HG03520 (cell line): ENCODE results near the gene CMC1.

Experiments
- ATAC-seq: cut with Tn5 transposase; IDR thresholded peaks from one replicate; pipeline ENCODE4 v1.9.1; 2021; ENCODE audit warnings: mild to moderate bottlenecking, moderate library complexity; ENCODE audit not compliant: unreplicated experiment

Gene CMC1

DNA sequence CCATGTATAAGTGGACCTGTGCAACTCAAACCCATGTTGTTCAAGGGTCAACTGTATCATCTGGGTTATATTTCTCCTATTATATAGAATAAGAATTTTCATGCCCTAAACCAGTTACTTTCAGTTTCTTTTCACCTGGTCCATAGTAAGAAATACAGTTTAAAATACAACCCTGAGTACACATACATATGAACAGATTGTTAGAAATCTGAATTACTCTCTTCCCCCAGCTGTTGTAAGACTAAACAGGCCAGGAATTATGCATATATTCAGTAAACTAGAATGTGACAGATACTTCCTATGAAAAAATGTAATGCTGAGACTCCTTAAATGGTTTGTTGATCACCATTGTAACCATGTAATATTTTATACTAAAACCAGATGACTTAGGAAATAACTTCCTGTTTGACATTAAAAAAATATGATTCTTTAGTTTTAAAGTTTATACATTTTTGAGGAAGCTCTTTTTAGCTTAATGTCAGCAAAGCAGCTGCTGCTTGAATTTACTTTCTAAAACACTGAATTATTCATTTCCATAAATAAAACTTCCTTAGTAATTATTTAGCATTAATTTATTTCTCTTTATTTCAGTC is 54.6 kb downstream of the CMC1 start:
- ATAC-seq, result no peak

DNA sequence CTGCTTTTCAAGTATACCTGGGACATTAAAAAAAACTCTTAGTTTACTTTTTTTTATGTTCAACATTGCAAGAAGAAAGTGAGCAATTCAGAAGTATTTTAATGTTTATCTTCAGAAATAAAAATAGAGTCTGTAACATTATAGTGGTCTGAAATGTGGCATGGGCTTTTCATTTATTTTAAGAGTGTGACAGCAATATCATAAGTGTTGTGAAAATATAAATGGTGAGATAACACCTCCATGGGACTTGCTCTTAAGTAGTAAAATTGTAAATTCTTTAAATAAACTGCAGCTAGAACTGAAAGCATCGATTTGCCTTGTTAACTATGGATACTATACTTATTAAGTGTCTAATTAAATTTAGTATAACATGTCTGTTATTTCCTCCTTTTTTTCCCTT is 58.3 kb downstream of the CMC1 start:
- no peak for ATAC-seq

DNA sequence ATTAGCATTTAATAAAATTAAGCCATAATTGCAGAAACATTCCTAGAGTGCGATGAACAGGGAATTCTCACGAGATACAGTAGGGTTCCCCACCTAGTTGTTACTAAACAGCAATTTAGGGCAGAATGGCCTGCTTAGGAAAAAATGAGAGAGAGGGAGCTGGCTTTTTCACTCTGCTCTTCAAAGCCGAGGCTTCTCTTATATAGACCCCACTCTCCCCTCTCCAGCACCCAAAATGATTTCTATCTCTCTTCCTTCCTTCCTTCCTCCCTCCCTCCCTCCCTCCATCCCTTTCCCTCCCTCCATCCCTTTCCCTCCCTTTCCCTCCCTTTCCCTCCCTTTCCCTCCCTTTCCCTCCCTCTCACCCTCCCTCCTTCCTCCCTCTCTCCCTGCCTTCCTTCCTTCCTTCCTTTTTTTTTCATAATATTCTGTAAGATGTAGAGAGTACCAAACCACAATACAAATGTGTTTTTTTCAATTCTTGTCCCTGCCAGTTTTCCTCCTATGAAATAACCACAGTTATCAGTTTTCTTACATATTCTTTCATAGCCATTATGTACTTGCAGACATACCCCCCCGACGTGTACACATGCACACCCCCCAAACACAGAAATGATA is 59.0 kb downstream of the CMC1 start:
- no peak for ATAC-seq

DNA sequence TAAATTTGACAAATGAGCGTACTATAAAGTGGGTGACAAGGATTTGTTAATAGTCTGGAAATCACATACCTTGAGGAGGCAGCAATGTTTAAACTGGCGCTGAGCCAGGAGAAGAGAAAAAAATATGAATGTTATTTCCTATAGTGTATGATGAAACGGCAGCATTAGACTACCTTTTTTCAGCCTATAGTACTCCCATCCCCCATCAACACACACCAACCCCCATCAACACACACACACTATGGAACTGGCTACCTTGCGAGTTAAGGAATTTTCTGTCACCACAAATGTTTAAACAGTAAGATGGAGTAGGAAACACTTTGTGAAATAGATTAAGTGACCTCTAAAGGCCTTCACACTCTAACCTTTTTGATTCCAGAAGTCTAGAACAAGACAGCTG is 60.3 kb downstream of the CMC1 start:
- no peak for ATAC-seq

DNA sequence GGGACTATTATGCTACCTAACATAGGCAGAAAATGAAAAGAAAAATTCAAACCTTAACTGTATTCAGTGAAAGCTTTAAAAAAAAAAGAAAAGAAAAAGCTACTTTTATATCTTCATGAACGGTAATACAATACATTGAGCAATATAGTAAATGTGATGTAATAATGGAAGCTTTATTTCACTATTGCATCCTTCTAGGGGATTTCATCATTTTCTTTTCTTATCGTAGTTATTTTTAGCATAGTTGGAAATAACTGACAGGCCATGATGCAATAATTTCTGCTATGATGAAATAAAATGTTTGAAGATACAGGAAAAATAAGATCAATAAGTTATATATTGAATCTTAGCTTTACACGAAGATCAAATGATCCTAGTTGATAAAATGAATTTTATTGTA is 66.8 kb downstream of the CMC1 start:
- no peak for ATAC-seq

DNA sequence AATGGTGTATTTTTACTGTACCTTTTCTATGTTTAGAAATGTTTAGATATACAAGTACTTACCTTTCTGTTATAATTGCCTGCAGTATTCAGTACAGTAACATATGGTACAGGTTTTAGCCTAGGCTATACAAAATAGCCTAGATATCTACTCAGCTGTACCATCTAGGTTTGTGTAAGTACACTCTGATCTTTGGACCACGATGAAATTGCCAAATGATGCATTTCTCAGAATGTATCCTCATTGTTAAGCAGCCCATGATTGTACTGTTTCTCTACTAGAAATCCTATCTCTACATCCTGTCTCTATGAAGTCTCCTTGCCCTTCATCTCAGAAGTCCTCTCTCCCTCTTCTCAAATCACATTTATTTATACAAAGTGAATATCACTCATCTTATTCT is 74.3 kb downstream of the CMC1 start:
- no peak for ATAC-seq

DNA sequence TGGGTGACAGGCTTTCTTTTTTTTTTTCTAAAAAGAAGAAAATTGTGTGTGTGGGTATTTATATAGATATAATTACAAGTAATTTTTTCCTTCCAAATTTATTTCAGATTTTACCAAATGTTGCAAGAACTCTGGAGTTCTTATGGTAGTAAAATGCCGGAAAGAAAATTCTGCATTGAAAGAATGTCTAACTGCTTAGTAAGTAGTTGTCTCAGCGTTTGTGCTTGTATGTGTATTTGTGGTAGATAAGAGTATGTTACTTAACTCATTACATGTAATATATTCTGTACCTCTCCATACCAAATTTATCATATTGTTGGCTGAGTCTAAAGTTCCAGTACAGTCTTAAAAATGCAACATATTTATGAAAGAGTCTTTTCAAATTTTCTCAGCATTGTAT is 74.8 kb downstream of the CMC1 start:
- ATAC-seq, result no peak

DNA sequence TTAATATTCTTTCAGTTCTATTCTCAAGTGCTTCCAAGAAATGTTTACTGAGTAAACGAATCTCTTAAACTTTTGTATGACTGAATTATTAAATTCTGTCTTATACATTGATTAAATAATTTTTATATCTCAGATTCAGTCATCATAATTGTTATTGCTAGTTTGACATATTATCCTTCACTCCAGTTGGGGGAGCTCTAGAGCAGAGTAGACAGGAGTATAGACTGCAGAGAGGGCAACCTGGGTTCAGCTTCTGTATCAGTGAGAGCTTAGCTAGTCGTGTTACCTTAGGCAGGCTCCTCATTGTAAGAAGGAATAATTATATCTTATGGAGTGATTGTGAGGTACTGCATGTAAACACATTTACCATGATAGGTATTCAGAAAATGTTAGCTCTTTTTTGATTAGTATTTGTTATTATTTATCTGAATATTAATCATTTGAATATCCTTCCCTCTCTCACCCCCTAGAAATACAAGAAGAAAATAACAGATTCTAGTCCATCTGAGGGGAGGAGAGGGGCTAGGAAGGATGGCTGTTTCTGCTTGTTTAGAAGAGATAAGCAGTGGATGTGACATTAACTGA is 76.1 kb downstream of the CMC1 start:
- peak; percentile 91 for ATAC-seq

DNA sequence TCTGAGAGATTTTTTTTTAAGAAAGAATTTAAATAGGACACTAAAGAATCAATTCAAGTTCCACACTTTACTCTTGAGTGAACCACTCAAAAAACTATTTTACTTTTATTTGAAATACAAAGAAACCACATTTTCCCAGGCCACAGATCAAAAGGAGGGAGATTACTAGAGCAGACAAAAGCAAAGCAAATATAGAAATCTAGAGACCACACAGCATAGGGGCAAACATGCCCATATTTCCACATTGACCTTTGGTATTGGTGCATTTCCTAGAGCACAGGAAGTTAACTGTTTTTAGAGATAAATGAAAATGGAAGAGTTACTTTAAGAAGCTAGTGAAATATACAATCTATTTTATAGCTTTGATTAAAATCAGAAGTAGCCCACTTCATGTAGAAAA is 79.6 kb downstream of the CMC1 start:
- ATAC-seq, result no peak

DNA sequence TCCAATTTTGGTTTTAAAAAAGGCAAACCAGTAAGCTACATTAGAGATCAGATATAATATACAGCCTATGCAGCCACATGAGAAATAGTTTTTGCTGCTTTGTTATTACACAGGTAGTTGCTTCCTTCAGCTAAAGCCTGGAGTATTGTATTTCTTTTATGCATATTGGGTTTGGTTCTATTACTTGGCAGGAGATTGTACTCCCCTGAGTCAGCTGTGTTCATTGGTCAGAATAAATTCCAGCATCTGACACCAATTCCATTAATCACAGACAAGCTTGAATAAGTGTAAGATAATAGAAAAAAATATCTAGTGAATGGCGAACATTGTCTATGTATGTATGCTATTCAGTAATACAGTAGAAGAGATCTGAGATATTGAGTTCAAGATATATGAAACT is 81.0 kb downstream of the CMC1 start:
- no peak for ATAC-seq

DNA sequence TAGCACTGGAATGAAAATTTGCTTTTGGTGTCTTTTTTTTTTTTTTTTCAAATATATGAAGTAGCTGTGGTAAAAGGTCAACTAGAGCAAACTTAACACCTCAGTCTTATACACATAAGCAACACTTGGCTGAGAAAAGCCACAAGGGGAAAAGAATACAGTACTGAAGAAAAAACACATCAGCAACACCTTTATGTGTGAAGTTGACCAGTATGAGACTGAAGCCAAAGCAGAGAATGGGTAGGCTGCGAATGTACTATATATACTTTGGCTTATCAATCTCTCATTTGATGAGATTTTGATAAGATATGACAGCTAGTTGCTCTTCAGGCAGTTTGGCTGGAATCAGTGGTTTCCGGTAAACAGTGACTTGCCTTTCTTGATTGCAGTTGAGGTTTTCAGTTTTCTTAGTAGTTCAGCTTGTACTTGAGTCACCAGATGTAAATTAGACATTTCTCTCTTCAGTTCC is 85.1 kb downstream of the CMC1 start:
- ATAC-seq, result peak; percentile 58

DNA sequence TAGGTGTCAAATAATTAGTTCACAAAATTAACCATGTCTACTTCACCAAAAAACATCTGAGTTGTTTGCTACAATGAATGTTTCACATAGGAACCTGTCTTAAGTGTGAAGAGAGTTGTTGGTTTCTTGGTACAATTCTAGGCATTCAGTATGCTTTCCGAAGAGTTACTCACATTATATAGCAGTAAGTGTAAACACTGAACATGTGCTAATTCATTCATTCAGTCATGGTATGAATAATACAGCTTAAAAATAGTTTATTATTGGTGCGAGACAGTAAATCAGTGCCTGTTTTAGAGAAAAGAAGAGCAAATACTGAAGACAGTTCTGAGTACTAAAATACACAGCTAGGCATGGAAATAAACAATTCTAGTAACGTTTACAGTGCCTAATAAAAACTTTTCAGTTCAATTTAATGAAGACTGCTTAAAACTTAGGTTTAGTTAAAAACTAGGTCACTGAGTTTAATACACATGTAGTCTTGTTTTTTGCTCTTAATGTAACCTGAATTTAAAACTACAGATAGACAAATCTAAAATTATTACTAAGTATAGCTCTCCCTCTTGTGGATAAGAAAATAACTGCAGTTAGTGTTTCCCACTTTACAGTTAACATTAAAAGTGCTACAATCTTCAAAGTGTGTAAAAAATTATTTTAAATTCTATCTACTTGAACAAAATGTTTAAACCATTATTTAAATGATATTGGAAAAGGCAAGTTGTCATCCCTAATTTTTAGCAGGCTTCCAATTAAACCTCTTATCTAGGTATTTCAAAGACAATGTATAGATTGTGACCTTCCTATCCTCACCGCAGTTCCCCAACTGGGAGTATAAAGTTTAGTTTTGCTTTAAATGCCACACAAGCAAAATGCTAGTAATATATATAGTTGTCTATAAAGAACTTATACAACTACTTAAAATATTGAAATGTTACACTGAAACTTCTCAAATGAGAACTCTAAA is 87.1 kb downstream of the CMC1 start:
- peak; percentile 35 for ATAC-seq

DNA sequence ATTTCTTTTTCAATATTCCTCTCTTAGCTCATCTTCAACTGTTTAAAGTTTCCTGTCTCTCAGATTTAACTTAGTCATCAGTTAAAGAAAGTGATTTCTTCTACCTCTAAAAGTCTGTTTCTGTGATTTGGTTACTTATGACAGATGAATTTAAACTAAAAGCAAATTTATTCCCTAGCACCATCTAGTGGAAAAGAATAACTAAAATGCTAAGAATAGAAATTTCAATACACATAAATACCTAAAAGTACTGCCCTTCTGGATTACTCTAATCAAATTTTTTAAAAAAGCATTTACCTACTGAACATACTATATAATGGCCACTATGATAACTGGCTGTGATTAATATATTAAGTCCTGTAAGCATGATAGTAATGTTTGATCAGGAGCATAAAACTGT is 93.1 kb downstream of the CMC1 start:
- no peak for ATAC-seq

DNA sequence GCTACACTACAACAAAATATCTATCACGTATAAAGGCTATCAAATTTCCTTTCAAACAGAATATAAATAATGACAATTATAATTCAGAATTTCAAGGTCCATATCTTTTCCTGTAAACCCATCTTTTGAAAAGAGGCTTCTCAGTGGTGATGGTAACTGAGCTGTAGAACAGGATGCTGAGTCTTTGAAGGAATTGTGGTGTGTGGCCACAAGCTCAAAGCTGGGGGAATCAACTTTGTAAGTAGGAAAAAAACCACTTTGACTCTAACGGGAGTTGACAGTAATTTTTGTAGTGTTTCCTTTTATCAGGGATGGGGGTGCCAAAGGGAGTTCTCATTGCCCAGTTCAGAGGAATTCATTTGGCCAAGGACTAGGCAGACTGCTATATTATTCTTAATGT is 93.8 kb downstream of the CMC1 start:
- ATAC-seq, result no peak

DNA sequence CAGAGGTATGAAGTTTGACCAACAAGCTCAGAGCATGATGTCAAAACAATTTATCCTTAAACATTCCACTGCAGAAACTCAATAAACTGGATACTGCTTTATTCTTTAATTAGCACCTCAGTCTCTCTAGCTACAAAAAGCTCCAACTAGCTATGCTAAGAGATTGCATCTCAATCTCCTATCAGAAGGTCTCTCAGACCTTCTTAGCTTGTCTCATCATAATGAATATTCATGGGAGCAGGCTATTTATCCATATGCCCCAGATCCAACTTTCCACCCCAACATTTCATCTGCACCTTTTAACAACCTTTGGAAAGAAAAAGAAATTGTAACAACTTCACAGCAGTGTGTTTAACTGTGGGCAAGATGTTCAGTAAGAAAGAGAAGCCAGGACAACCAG is 95.8 kb downstream of the CMC1 start:
- ATAC-seq, result no peak

DNA sequence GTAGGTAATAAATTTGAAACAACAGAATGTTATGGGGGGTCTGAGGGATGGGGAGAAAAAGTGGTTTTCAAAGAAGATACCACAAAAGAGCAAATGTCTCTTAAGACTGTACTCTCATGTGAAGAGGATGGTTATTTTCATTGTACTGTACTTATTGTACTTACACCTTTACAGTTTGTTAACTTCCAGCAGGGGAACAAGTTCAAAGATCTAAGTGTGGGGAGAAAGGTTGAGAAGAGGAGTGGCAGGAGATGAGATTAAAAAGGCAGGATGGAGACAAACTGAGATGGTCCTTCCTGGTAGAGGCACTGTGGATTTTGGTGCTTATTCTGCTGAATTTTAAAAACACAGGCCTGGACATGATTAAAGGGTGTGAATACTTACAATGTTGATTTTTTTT is 101.7 kb downstream of the CMC1 start:
- ATAC-seq, result no peak

DNA sequence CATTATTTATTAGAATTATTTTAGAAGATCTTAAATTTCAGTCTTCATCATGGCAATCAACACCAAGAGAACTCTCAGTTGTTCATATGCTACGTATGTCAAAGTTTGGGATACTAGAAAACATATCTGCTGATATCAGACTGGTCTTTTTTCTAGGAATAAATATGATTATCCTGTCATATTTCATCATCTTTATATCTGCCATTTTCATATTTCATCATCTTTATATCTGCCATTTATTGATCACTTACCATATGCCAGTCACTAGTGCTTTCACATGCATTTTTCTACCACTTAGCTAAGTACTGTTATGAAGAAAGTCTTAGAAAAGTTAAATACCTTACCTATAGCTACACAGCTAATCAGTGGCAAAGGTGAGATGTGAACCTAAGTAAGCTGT is 104.3 kb downstream of the CMC1 start:
- ATAC-seq, result no peak

DNA sequence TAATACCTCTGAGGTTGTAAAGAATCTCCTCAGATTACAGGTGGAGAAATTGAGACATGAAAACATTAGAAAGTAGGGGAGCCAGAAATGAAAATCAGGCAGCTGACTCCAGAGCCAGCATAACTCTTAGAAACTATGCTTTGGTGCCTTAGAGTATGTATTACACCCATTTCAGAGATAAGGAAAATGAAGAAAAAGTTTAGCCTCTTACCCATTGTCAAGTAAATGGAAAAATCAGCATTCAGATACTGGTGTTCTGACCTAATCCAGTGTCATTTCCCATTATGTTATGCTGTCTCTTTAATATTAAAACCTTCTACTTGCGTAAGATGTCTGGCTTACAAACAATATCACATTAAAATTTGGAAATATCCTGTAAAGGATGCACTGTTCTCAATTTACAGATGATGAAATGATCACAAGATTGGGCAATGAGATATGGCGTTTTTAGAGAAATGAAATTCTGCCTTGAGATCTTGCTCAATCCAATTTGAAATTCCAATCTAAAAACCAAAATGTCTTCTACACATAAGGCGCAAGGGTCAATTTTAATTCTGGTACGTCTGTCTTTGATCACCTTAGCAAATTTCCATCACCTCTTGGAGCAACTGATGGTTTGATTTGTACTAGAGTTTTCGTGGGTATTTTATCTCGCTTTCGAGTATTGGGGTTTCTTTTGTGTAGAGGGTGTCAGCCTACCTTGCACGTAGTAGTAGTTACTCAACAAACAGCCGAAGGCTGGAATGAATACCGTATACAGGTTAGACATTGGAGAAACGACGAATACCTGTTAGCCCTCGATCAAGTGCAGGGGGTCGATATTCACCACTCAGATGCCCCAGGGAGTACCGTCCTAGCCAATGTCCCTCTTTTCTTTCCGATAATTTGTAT is 106.2 kb downstream of the CMC1 start:
- ATAC-seq, result no peak

DNA sequence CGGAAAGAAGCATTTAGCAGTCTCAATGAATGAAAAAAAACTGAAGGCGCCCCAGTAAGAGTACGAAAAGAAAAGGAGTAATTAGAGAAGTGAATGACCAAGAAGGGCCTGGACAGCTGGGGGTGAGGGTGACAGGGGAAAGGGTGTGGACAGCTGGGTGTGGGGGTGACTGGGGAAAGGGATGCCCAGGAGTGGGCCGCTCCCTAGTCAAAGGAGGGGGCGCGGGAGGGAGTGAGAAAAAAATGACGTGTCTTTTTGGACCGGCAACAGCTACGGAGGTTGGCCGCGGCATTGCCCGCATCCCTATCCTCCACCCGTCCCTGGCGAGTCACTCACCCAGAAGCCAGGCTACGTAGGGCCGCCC is 106.8 kb downstream of the CMC1 start:
- no peak for ATAC-seq

DNA sequence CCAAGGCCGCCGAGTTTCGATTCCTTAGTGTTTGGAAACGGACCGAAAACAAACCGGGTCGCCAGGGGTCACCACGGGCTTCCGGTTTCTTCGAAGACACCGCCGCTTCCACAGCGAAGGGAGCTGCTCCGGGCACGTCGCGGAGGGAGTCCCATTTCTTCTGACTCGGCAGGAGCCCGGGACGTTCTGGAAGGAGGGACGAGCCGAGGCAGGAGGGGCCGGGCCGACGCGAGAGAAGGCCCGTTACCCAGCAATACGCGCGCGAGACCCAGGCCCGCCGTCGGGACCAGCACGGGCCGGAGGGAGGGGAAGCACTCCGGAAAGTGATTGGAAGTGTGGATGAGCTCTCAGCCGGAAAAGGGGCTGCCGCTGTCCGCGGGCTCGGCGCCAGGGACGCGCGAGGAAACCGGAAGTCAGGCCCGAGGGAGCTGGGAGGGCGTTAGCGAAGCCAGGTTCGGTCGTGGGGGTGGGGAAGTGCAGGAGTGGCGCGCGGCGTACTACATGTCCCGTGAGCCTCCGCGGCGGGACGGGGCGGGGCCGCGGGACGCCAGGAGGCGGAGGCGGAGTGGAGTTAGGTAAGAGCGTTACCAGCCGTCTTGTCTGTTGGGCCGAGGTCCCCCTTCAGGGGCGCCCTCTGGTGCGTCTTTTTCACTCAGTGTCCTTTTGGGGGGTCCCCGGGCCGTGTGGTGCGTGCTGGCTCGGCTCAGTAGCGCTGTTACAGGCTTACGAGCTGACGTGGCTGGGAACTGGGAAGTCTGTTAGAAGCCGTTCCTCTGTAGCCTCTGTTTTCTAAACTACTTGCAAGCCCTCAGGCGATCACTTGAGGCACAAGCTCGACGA is 107.4 kb downstream of the CMC1 start, which contains the start of the genes AZI2 and ZCWPW2:
Gene AZI2 (minus strand): TSS at position 196 of the 840 bp plus-strand sequence. CDS start 8,207 bp downstream, outside the sequence.
Gene ZCWPW2 (plus strand): TSS at position 93 of the 840 bp plus-strand sequence. CDS start 64,348 bp downstream, outside the sequence.
- ATAC-seq, result peak; percentile 85
